ENCODE measurements around the gene NUDT8. TPM values are rescaled to one million over a fixed set of nuclear protein-coding genes. Genes with fewer than 3 reads are reported as not detected.

Gene NUDT8
- total and polyA plus RNA-seq, 10 of the 15 experiments (the other 5 are each of a cell fraction or from before 2014, with no cell fraction given) = 0.32 to 18.2 (median 9.8) TPM

- ATAC-seq (no peak), DNase-seq (ENCODE audit: low read depth, low spot score) (no peak), FAIRE-seq (no peak)
- ChIA-PET SMC1A (ENCODE audit: uncharacterized antibody, unreplicated experiment) (no interaction called here), RAD21 (ENCODE audit: unreplicated experiment) (interaction anchor here (1.2 kb wide), 1 partner anchor 18 kb away, joined by 3 read pairs; no protein-coding TSS in a partner anchor), POLR2A (no interaction called here), CTCF (interaction anchor here (0.6 to 2.3 kb wide), 6 partner anchors 8 to 37 kb away, joined by 3 to 9 read pairs (median 6); partner anchors contain the start of genes ACY3 and NUDT8)
- 60% methylated on average over 11 of the region's 11 CpGs for WGBS (ENCODE audit: insufficient coverage, insufficient replicate concordance, low lambda C conversion rate, missing lambda C conversion rate)
- no peak for TF ChIP-seq RCOR1 (conservative IDR thresholded peaks at IDR 0.05; ENCODE audit: low read depth, low read length)
- TF ChIP-seq RELA (IDR thresholded peaks at IDR 0.05; ENCODE audit: borderline replicate concordance, partially characterized antibody) = no peak
- TF ChIP-seq, protein P1, sequence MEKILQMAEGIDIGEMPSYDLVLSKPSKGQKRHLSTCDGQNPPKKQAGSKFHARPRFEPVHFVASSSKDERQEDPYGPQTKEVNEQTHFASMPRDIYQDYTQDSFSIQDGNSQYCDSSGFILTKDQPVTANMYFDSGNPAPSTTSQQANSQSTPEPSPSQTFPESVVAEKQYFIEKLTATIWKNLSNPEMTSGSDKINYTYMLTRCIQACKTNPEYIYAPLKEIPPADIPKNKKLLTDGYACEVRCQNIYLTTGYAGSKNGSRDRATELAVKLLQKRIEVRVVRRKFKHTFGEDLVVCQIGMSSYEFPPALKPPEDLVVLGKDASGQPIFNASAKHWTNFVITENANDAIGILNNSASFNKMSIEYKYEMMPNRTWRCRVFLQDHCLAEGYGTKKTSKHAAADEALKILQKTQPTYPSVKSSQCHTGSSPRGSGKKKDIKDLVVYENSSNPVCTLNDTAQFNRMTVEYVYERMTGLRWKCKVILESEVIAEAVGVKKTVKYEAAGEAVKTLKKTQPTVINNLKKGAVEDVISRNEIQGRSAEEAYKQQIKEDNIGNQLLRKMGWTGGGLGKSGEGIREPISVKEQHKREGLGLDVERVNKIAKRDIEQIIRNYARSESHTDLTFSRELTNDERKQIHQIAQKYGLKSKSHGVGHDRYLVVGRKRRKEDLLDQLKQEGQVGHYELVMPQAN (conservative IDR thresholded peaks at IDR 0.05) = no peak
- no peak for TF ChIP-seq CREM (IDR thresholded peaks at IDR 0.05; ENCODE audit: low read depth)
- no peak for TF ChIP-seq SKIL (IDR thresholded peaks at IDR 0.05; ENCODE audit: low read depth, poor library complexity, severe bottlenecking)
- Histone ChIP-seq H3K36me3 (ENCODE audit: control insufficient read depth in 2 of 2, insufficient read depth in 2 of 2, low read length in 1 of 2) (no peaks in the 10 kb centered on the region), H4K20me1 (ENCODE audit: control insufficient read depth, insufficient read depth) (no peaks in the 10 kb centered on the region), H3K9ac (ENCODE audit: control insufficient read depth, insufficient read depth, low read length) (no peak overlapping the region), H3K27ac (ENCODE audit: control insufficient read depth, insufficient read depth) (no peak overlapping the region), H3K9me3 (replicated peaks; ENCODE audit: control insufficient read depth, insufficient read depth, low read length) (no peaks in the 10 kb centered on the region; the same call in 2 of the 3 replicates), H3K27me3 (replicated peaks in 1 of 2; ENCODE audit: control insufficient read depth in 2 of 2, insufficient read depth in 2 of 2, low read length in 1 of 2) (peaks cover 0 to 2% of the 10 kb centered on the region in 2 experiments; a peak in 2 of 4 replicates), H3K4me3 (no peak overlapping the region), H3K4me1 (ENCODE audit: control insufficient read depth, insufficient read depth, low read length) (peaks cover 9% of the 10 kb centered on the region; the same call in 1 of the 2 replicates), H3K4me2 (ENCODE audit: control insufficient read depth, insufficient read depth) (no peak overlapping the region), H3K79me2 (ENCODE audit: control insufficient read depth, insufficient read depth, low read length) (no peaks in the 10 kb centered on the region), H2AFZ (ENCODE audit: control insufficient read depth, low read depth, low read length) (no peak overlapping the region)
- no TSS peak for BruUV-seq (replicated peaks)
- in situ Hi-C loops (cut with MboI) = no loop called here
- intact Hi-C loops (cut with micrococcal nuclease; ENCODE audit: unreplicated experiment) = no loop called here
These were observed 36.5 kb upstream of the NUDT8 start for GRCh38 chr11:67666303-67666645.
